GM19035 (cell line): ENCODE measurements around the gene CASP12.

Experiments used
- ATAC-seq: cut with Tn5 transposase; IDR thresholded peaks from one replicate; pipeline ENCODE4 v1.9.1; 2021; ENCODE audit not compliant: unreplicated experiment

The CASP12 gene

DNA sequence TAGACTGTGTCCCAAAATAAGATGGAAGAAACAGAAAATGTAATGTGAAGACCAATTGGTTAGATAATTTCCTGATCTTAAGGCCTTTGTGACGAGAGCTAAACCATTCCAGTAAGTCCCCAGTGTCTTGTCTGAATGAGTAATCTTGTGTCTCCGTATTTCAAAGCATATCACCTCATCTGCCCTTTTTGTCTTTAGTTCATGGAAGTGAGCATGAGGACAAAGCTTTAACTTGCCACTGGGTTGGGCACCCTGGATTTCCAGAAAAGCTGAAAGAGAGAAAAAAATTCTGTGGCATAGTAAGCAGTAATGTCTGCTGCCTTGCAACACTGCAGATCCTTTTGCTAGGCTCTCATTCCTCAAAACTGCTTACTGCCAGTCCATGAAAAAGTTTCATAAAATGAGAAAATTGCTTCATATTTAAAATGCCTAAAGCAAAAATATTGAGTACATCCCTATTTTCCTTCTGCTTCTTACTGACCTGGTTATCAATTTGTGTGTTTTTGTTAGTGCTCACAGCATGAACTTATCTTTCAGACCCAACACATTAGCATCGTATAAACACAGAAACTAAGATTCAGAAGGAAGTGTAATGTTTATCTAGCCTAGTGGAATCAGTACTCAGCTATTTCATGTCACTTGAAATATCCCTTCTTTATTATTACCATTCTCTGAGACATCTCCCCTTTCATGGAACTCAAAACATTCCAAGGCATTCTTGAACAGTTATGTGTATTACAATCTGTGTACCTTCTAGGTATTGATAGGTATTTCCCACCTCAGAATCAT, 5.3 kb downstream of the CASP12 start:
- ATAC-seq: no peak

- no peak for ATAC-seq
Observed at GRCh38 chr11:104891135-104891534, 7.1 kb downstream of the CASP12 start.

DNA sequence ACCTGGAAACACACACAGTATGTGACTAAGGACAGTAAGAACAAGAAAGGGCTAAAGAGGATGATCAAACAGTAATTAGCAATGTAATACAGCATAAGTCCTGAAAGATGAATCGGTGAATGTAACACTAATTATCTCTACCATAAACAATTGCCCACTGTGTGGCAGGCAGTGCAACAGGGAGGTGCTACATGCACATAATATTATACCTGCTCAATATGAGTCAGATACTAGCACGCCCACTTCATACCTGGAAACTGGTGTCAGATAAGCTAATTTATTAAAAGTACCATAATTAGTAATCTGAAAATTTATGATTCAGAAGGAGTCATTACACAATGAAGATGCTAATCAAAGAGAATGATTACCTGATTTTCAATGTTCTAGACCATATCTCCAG, 14.9 kb downstream of the CASP12 start:
- ATAC-seq: no peak

GRCh38 chr11:104881117-104881794, 17.0 kb downstream of the CASP12 start:
- peak; percentile 72 for ATAC-seq

DNA sequence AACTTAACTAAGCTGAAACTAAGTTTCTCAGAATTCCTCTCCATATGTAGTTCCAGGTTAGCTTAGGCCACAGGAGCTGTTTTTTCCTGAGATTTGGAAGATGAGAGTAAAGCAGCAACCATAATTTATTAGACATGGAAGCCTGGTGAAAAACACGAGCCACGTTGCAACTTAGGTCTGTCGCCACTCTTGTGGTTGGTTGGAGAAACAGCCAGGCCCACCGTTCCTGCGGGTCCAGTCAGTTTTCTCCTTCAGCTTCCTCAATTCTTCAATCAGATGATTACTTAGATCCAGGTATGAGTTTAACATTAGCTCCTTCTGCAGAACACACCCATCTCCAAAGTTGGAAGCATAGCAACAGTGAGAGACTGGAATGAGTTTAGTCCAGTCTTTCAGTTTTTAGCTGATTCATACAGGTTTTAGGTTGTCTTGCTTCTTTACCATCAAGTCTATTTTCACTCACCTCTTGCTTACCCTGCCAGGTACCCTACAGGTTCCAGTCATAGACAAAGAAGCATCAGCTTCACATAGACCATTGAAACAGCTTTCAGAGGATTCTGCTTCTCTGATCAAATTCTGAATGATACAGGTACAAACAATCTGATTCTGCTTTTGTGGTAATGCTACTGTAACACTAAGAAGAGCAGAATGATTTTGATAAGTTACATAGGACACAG, 18.6 kb downstream of the CASP12 start:
- no peak for ATAC-seq

- ATAC-seq: peak; percentile 43
Observed at GRCh38 chr11:104876861-104877431, 21.3 kb downstream of the CASP12 start.

DNA sequence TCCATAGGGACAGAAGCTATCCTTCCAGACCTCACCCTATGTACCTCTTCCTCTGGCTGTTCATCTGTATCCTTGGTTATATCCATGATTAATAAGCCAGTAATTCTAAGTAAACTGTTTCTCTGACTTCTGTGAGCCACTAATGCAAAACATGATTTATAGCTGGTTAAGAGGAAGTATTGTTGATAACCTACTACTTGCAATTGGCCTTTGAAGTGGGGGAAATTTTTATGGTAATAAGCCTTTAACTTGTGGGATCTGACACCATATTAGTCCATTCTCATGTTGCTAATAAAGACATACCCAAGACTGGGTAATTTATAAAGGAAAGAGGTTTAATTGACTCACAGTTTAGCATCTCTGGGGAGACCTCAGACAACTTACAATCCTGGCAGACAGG, 21.9 kb downstream of the CASP12 start:
- ATAC-seq: no peak

DNA sequence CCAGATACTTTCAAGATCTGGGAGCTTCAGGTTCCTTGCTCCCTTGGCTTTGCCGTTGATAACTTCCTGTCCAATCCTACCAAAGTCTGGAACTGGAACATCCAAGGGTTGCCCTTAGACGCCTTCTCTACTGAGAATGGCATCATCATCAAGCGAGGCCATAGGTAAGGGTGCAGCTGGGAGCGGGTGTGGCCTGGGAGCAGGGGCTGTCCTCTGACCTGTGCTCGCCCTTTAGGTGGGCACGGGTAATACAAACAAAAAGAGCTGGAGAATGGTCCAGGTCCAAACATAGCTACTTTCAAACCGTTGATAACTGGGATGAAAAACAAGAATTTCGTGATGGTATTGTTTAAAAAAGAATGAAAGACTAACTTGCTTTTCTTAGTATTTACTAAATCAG, 25.0 kb downstream of the CASP12 start:
- no peak for ATAC-seq

- ATAC-seq: no peak
Observed at GRCh38 chr11:104872393-104872792, 25.9 kb downstream of the CASP12 start.

GRCh38 chr11:104870910-104871309, 27.4 kb downstream of the CASP12 start:
- no peak for ATAC-seq

DNA sequence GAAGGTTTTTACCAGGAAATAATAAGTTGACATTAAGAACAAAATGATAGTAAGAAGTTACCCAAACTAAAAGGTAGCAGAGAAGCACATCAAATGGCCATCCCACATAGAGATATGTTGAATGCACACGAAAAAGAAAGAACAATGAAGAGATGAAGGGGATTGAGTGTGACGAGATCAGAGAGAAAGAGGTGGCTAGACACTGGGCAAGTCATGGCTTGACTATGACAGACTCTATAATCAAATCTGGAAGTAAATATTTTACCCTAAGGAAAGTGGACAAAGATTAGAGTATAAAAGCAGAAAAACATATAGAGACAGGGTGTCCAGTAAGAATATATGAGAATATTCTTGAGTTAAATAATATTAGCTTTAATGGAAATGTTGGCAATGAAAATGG, 31.4 kb downstream of the CASP12 start:
- ATAC-seq: no peak

DNA sequence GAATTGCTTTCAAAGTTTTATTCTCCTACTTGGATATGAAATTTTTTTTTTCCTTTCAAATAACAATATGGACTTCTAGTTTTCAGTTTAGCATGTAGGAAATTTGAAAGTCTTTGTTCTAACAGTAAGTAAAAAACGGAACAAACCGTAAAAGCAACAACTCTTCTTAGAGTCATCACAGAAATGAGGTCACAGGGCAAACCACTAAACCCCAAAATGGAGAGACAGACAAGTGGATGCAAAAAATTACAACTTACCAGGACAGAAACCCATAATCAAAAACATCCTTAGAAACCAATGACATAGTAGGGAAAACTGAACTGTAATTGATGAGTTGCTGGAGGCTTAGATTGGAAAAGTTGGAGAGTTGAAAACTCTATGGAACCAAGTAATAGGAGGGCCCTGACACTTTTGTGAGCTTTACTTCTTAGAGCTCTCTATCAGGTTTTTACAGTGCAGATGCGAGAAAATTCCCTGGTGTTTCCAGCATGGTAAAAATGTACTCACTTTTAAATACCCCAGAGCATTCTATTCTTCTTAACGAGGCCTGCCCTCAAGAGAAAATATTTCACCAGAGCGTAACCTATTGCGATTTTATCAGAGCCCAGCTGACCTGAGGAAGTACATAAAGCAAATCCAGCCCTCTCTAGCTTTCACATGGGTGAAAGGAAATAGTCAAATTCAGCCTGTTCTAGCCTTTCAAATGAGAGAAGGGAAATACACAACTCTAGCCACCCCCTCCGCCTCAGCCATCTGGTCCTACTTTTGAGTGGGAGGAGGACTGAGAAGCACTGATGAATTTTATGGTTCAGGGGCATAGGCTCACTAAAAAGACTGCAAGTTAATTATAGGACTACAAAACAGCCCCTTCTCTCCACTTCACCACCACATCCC, 39.1 kb downstream of the CASP12 start:
- ATAC-seq: peak; percentile 65

- no peak for ATAC-seq
Observed at GRCh38 chr11:104856607-104857006, 41.7 kb downstream of the CASP12 start.

DNA sequence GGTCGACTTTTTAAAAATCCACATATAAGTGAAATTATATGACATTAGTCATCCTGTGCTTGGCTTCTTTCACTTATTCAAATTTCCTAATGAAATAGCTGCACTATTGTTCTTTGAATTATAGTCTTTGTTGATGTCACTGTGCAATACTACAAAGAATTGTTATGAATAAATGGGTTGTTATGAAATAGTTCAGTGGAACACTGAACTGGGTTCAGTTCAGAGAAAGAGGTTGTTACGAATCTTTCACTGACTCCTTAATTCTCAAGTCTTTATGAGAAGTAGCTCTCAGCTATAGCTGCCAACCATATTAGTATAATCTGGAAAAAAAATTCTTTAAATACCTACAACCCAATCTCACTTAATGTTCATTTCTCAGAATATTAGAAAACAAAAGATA, 42.3 kb downstream of the CASP12 start:
- ATAC-seq: no peak

DNA sequence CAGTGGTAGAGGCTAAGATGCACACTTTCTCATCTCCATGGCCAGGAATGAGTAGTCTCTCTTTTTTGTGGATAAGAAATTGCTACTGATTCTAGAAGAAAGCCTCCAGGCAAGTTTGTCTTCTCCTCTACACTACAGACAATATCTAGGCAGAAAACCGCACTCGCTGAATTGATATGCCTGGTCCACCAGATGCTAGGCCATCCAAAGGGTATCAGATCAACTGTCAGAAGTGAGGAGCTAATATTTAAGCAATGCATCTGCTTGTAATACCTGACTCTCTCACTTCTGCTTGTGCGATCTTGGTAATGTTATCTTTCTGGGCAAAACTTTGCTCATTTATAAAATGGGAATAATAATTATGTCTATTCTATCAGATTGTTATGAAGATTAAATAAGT, 45.0 kb downstream of the CASP12 start:
- ATAC-seq: no peak

- ATAC-seq: no peak
Observed at GRCh38 chr11:104852811-104853210, 45.4 kb downstream of the CASP12 start.

GRCh38 chr11:104846216-104846615, 52.0 kb downstream of the CASP12 start:
- no peak for ATAC-seq

GRCh38 chr11:104844451-104844850, 53.8 kb downstream of the CASP12 start:
- no peak for ATAC-seq

GRCh38 chr11:104843150-104843836, 55.0 kb downstream of the CASP12 start:
- no peak for ATAC-seq

DNA sequence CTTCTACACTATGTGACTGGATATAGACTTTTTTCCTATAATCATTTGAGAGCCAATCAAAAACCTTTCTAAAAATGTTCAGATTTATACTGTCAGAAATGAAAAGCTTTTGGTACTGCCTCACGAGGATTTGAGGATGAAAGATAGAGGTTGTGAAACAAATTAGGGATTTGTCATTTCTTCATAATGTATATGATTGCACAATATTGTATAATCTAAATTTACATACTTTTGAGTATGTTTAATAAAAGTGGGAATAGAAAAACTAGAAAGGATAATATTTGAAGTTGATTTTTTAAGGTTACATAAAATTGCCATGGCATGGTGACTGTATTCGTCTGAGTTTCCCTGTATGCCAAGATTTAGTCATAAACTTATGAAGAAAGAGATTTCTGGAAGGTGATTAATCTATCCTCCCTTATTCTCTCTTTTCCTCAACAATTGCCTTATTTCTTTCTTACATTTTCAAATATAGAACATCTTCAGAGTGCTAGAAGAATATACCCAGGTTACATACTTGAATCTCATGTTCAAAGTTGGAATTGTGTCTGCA, 56.2 kb downstream of the CASP12 start:
- ATAC-seq: no peak
